Ovary (tissue), 3 donors: Measurements from ENCODE around the gene LAS1L.

Experiments used
- CTCF ChIP-seq, 3 donors: fragments of 450-650 bp in 2 of 3; fragments of 200-600 bp in 1 of 3; IDR thresholded peaks; one replicate each; pipeline versions ENCODE4 v1.5.1 to v1.8.0; 2016 to 2022; ENCODE audit warnings: antibody characterized with exemption in 3 of 3, mild to moderate bottlenecking in 1 of 3
- EP300 ChIP-seq: sonication (generic); formaldehyde crosslinking; IDR thresholded peaks from one replicate; pipeline ENCODE4 v1.6.1; 2017; ENCODE audit warnings: antibody characterized with exemption
- POLR2A ChIP-seq: fragments of 450-650 bp; IDR thresholded peaks from one replicate; pipeline ENCODE4 v1.6.1; 2017; ENCODE audit warnings: antibody characterized with exemption, mild to moderate bottlenecking, moderate library complexity
- donor health status: DM: no; HTN: no; CAD: no.

- TF ChIP-seq CTCF (IDR thresholded peaks at IDR 0.05) (no peak), POLR2A (no peak), EP300 (no peak)
These were observed 21.0 kb downstream of the LAS1L start for GRCh38 chrX:65513610-65514009.
